ENCODE measurements around the gene NLGN1.
A peak's percentile ranks its signal among the peaks of the same experiment; 100 is the strongest.
"Not testable (repeated sequence)": the region's sequence is repeated elsewhere in the genome, so short reads cannot be mapped to it uniquely, and the experiment has no call there.

NLGN1 gene

DNA sequence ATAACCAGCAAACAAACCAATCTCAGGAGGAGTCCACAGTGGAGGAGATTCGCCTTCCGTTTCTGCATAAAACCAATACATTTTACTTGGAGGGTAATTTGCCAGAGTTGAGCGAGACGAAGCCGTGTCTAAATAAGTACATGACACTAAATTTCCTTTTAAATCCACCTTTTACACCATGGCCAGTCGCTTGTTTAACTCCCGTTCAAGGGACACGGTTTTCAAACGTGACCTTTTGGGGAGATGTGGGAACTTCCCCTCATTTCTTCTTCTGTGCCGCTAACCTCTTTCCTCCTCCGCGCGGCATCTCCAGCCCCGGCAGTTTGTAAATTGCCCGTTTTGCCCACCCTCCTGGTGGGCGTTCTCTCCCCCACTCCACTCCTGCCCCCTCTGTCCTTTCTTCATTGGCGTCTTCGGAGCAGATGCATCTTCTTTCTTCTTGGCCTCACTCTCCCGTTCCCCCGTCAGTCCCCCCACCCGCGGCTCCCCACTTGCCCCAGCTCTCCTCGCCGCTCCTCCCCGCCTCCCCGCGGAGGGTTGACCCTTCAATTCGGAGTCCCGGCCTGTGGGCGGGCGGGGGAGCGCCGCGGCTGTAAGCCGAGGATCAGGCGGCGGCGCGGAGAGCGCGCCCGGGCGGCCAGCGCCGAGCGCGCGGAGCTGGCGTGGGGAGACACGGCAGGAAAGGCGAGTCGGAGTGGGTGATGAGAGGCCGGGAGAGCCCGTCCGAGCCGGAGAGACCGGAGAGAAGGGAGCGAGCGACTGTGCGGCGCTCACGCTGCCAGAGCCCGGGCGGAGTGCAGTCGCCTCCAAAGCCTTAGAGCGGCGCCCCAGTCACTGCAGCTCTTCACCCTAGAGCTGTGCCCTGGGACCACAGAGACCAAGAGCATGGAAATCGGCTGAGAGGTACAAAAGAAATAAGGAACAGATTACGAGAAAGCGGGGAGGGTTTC lies at the start of gene NLGN1:
Gene NLGN1 (plus strand): TSS at position 584 of the 950 bp plus-strand sequence.
- H3K4me1 Mint-ChIP-seq, result peaks cover 36% of the 10 kb centered on the region
- H3K9me3 Mint-ChIP-seq, result peaks cover 0 to 6% of the 10 kb centered on the region in 2 donors
- DNase-seq (no peak), ATAC-seq (no peak)
- peaks cover 67% of the 10 kb centered on the region for H3K27me3 Mint-ChIP-seq
- H3K27ac Mint-ChIP-seq, result no peak within 1 kb of the TSS
- peak within 1 kb of the TSS; percentile 70 to 73 for H3K4me3 Mint-ChIP-seq

DNA sequence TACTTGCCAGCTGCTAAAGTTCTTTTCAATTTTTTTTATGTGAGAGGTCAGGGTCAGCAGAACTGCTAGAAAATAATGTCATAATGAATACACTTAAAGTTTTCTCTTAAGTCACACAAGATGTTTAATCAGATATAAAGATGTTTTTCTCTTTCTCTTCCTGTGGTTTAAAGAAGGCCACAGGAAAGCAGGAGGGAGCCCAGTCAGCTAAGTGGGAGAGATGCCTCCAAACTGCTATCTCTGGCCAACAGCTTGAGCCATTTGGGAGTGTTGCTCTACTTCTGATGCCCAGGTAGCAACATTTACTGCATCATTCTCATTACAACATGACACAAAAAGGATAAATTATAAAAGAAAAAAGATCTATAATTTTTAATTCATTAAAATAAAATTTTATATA lies 45.7 kb upstream of the NLGN1 start:
- Mint-ChIP-seq H3K27me3 (no peaks in the 10 kb centered on the region), H3K4me3 (no peak overlapping the region), H3K27ac (no peak overlapping the region), H3K4me1 (no peaks in the 10 kb centered on the region), H3K9me3 (peaks cover 9 to 21% of the 10 kb centered on the region in 2 donors)
- DNase-seq (no peak), ATAC-seq (no peak)

DNA sequence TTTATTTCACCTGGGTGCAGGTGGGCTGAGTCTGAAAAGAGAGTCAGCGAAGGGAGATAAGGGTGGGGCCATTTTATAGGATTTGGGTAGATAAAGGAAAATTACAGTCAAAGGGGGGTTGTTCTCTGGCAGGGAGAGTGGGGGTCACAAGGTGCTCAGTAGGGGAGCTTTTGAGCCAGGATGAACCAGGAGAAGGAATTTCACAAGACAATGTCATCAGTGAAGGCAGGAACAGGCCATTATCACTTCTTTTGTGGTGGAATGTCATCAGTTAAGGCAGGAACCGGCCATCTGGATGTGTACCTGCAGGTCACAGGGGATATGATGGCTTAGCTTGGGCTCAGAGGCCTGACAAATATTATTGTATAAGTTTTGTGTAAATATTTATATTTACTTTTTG lies 44.4 kb upstream of the NLGN1 start:
- not testable (repeated sequence) for H3K4me1 Mint-ChIP-seq, ATAC-seq, H3K27ac Mint-ChIP-seq, H3K4me3 Mint-ChIP-seq, H3K27me3 Mint-ChIP-seq, DNase-seq
- H3K9me3 Mint-ChIP-seq, result peaks cover 9 to 21% of the 10 kb centered on the region in 2 donors

DNA sequence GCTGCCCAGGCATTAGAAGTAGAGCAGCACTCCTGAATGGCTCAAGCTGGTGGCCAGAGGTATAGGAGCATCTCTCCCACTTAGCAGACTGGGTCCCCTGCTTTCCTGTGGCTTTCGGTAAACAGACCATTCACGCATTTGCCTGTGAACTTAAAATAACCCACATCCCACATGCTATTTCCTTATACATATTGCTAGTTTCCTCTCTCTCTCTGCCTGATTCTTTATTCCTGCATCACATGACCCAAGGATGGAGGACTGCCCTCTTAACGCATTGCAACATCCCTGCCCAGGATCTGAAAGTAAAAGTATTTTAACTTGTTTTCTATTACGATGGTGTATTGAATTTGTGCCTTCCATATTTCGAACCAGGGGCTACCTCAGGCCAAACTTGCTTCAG lies 43.4 kb upstream of the NLGN1 start:
- ATAC-seq (no peak), DNase-seq (no peak)
- H3K4me1 Mint-ChIP-seq, result no peaks in the 10 kb centered on the region
- no peak overlapping the region for H3K27ac Mint-ChIP-seq
- no peaks in the 10 kb centered on the region for H3K27me3 Mint-ChIP-seq
- no peak overlapping the region for H3K4me3 Mint-ChIP-seq
- H3K9me3 Mint-ChIP-seq, result peaks cover 4 to 14% of the 10 kb centered on the region in 2 donors

DNA sequence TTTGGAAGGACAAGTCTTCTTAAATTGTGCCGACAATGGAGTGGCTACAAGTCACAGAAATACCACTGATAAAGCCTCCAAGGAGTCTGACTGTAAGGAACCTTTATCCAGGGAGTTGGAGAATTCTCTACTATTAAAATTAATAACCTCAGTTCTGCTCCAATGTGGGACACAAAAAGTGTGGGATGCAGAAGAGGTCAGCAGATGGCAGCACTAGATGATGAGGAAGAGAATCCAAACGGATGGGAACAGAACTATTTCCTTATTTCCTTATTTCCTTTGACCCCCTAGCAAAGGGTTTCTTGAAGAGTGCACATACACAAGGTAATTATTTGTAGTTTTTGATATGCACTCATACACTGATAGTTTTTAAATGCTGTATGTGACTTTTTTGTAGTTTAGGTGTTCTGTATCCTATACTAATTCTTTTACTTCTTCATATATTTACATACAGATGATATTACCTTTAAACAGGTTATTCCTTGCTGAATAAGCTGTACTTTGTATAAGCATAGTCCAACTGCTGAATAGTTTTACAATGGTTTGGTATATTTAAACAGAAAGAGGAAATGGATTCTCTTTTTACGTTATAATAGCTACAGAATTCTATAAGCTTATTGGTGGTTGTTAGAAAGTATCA lies 25.6 kb upstream of the NLGN1 start:
- no peak overlapping the region for H3K27ac Mint-ChIP-seq
- no peak for ATAC-seq
- H3K4me3 Mint-ChIP-seq, result no peak overlapping the region
- no peaks in the 10 kb centered on the region for H3K27me3 Mint-ChIP-seq
- DNase-seq, result no peak
- no peaks in the 10 kb centered on the region for H3K4me1 Mint-ChIP-seq
- no peaks in the 10 kb centered on the region for H3K9me3 Mint-ChIP-seq

DNA sequence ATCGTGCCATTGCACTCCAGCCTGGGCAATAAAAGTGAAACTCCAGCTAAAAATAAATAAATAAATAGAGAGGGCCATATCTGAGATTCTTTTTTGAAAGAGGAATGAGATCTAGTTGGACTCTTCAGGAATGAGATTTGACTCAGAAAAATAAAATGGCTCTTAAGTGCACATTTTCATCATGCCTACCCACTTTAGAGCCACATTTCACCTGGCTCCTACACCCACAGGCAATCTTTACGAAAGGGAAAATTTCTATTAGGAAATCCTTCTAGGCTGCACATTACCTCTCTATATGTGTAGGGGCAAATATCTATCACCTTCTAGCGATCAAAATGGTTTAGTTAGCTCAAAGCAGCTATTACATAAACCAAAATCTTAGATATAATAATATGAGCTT lies 16.9 kb upstream of the NLGN1 start:
- DNase-seq, result no peak
- H3K4me1 Mint-ChIP-seq, result no peaks in the 10 kb centered on the region
- no peak overlapping the region for H3K4me3 Mint-ChIP-seq
- H3K27me3 Mint-ChIP-seq, result no peaks in the 10 kb centered on the region
- no peak for ATAC-seq
- H3K9me3 Mint-ChIP-seq, result peaks cover 0 to 14% of the 10 kb centered on the region in 2 donors
- no peak overlapping the region for H3K27ac Mint-ChIP-seq

DNA sequence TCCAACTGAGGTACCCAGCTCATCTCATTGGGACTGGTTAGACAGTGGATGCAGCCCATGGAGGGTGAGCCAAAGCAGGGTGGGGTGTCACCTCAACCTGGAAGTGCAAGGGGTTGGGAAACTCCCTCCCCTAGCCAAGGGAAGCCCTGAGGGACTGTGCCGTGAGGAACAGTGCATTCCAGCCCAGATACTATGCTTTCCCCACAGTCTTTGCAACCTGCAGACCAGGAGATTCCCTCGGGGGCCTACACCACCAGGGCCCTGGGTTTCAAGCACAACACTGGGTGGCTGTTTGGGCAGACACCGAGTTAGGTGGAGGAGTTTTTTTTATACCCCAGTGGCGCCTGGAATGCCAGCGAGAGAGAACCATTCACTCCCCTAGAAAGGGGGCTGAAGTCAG lies 15.6 kb upstream of the NLGN1 start:
- H3K4me1 Mint-ChIP-seq, H3K4me3 Mint-ChIP-seq, ATAC-seq, H3K27ac Mint-ChIP-seq, H3K27me3 Mint-ChIP-seq, DNase-seq: not testable (repeated sequence)
- H3K9me3 Mint-ChIP-seq, result peaks cover 8 to 14% of the 10 kb centered on the region in 2 donors

DNA sequence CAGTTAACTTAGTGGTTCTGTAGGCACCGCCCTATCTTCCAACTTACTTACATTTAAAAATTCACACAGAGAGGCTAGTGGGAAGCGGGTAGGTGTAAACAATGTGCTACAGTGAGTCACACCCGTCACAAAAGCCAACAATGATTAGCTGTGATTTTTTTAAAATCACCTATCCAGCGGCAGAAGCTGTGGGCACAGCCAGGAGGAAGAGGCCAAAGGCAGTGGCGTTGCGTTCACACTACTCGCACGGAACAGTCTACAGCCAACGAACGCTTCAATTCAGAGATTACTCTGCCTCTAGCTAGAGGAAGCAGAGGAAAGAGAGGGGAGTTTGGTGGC lies 2.5 kb upstream of the NLGN1 start:
- Mint-ChIP-seq H3K27me3 (peaks cover 51% of the 10 kb centered on the region), H3K4me1 (peaks cover 36% of the 10 kb centered on the region), H3K4me3 (peak overlapping the region; percentile 73 to 86), H3K9me3 (no peaks in the 10 kb centered on the region), H3K27ac (no peak overlapping the region)
- peak; percentile 68 for ATAC-seq
- peak in 1 of 2 donors; percentile 17 for DNase-seq

DNA sequence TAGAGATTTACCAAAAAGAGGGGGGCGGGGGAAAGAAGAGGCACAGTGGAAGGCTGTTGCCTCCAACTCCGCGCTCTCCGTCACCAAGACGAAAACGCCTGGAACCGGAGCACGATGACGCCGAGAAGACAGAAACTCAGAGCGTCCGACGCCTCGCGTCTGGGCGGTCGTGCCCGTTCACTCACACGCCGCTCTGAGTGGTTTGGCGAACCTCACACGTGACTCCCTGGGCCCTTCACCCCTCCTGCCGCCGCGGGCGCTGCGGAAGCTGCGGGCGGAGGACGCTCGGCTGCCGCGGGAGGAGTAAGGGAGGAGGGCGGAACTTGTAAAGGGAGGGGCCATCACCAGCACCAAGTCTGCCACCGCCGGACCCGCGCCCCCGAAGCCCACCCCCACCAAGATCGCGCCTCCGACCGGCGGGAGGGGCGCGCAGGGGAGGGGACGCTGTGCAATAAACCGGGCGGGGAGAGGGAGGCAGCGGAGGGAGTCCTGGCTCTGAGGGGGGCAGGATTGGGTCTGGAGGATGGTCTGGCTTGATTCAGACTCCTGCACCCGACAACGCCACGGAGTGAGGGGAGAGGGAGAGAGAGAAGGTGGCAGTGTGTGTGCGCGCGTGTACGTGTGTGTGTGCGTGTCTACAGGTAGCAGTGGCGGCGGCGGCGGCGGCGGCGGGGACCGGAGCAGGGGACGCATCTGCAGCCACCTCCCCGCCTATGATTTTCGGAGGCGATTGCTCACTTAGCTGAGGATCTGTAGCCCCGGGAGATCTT lies 1.9 kb upstream of the NLGN1 start:
- Mint-ChIP-seq H3K4me1 (peaks cover 36% of the 10 kb centered on the region), H3K4me3 (peak overlapping the region; percentile 73 to 86), H3K27ac (peak overlapping the region in 1 of 2 donors; percentile 42), H3K9me3 (peaks cover 0 to 5% of the 10 kb centered on the region in 2 donors), H3K27me3 (peaks cover 57% of the 10 kb centered on the region)
- DNase-seq, result peak; percentile 39 to 63
- ATAC-seq, result peak; percentile 91

DNA sequence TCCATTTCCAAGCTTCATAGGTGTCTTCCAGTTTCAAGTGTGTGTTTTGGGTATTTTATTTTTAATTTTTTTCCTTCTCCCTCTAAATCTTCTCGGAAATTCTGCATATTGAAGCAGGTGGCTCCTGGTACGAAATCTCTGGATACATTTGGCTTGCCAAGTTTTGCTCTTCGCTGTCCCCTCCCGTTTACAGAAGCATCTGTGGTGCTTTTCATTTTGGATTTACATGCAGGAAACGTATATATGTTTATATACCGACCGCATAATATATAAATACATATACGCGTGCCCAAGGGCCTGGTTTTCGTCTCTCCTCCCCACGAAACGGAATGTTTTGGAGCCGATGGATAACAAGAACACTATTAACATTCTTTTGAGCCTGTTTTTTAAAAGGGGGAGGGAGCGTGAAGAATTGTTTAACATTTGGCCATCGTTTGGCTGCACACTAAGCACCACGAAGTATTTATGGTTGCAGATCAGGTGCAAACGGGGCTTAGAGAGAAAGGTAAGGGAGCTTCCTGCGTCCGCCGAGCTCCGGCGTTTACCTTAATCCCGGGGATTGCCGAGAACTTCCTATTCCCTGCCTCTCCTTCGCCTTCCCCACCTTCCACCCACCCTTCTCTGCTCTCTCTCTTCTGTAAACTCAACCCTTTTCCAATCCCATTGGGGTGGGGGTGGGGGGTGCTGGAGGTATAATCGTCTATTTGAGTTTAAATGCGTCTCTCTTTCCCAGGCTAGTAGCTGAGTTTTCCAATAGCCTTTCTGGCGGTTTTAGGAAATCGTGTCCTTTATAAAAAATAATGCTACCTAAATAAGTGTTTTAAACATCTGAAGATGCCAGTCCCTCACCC lies 1.1 kb upstream of the NLGN1 start:
- H3K9me3 Mint-ChIP-seq, result peaks cover 0 to 6% of the 10 kb centered on the region in 2 donors
- DNase-seq (no peak), ATAC-seq (no peak)
- no peak overlapping the region for H3K27ac Mint-ChIP-seq
- H3K4me1 Mint-ChIP-seq, result peaks cover 36% of the 10 kb centered on the region
- peaks cover 65% of the 10 kb centered on the region for H3K27me3 Mint-ChIP-seq
- peak overlapping the region; percentile 73 to 86 for H3K4me3 Mint-ChIP-seq

DNA sequence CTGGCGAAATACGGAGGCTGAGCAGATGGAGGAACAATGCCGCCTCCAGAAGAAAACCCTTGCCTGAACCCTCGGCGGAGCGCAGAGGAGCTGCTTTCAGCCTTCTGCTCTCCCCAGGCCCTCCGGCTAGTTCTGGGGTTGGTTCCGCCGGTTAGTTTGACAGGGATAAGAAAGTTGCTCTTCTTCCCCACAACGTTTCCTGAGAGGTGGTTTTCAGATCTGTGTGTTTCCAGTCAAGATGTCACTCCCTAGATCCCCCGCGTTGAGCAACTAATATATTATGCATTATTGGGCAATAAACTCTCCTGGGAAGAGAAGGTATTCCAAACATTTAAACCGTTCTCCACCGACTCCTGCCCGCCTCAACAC lies 551 bp downstream of the NLGN1 start:
- Mint-ChIP-seq H3K4me1 (peaks cover 36% of the 10 kb centered on the region), H3K9me3 (peaks cover 0 to 6% of the 10 kb centered on the region in 2 donors), H3K27ac (no peak overlapping the region), H3K27me3 (peaks cover 67% of the 10 kb centered on the region), H3K4me3 (peak overlapping the region in 1 of 2 donors; percentile 73)
- DNase-seq (no peak), ATAC-seq (no peak)

DNA sequence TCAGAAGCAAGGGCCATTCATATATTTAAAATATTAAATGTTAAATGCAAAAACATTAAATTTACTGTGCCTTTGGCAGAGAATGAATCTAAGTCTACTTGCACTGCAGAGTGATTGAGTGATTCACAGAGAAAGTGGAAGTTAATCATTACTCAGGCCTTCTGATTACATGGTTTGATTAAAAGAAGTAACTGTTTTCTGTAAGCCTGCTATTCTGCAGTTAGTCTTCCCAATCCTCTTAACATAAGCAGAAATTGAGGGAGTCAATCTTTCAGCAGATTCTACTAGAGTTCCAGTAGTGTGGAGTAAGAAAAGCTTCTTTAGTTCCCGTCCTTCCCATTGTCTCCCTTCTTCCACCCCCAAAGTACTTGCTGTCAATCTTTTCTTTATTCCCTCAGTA lies 1.5 kb downstream of the NLGN1 start:
- Mint-ChIP-seq H3K4me1 (peaks cover 36% of the 10 kb centered on the region), H3K9me3 (peaks cover 0 to 6% of the 10 kb centered on the region in 2 donors), H3K27ac (no peak overlapping the region), H3K4me3 (no peak overlapping the region), H3K27me3 (peaks cover 67% of the 10 kb centered on the region)
- DNase-seq (no peak), ATAC-seq (no peak)

DNA sequence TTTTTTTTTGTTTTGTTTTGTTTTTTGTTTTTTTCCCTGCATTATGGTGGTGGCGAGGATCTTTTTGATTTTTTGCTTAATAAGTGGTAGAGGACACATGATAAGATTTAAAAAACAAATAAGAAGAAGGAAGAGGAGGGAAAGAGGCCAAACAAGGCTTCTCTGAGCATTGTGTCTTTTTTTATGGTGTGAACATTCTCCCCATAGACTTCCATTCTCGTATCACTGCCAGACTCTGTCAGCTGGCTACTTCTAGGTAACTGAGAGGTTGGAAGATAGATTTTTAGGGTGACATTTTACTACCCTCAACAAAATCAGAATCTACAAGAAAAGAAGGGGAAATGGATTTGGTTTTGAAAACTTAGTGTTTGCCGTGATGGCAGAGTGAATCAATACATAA lies 3.8 kb downstream of the NLGN1 start:
- peaks cover 47% of the 10 kb centered on the region for H3K27me3 Mint-ChIP-seq
- no peak for DNase-seq
- no peak overlapping the region for H3K27ac Mint-ChIP-seq

DNA sequence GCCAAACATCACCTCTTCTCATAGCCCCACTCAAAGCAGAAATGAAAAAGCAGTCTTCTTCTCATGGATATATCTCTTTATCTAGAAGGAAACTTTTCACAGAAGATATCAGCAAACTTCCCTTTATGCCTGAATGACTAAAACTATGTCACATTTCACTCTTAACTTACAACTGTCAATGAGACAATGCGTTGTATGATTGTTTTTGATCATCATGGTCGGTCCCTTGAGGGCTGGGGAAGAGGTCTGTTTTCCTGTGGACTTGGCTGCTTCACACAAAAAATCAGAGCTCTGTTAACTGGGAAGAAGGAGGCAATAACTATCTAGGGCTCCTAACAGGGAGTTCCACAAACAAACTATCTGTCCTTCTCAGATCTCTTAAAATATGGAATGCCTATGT lies 5.1 kb downstream of the NLGN1 start:
- H3K27me3 Mint-ChIP-seq, result peaks cover 34% of the 10 kb centered on the region
- H3K9me3 Mint-ChIP-seq, result peaks cover 0 to 6% of the 10 kb centered on the region in 2 donors
- peaks cover 5% of the 10 kb centered on the region for H3K4me1 Mint-ChIP-seq
- H3K27ac Mint-ChIP-seq, result no peak overlapping the region
- no peak overlapping the region for H3K4me3 Mint-ChIP-seq
- DNase-seq (no peak), ATAC-seq (no peak)

More for the DNA sequence above, 3.8 kb downstream of the NLGN1 start:
- peaks cover 0 to 6% of the 10 kb centered on the region in 2 donors for H3K9me3 Mint-ChIP-seq
- H3K4me1 Mint-ChIP-seq, result peaks cover 18% of the 10 kb centered on the region
- no peak for ATAC-seq
- no peak overlapping the region for H3K4me3 Mint-ChIP-seq

DNA sequence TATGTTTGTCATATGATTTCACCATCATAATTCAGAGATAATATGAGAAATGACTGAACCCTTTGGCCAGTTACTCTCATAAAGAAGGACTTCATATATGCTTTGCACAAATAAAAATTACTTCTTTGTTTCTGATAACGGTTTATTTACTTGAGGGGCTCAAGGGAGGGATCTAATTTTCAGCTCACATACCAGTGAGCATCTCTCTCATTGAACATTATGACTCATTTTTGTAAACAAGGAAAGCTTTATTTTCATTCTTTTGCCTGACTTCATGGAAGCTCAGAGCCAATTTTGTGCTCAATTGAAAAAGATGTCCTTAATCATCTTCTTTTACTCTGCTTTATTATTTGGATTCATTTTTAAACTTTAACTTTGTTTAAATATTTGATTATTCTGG lies 5.8 kb downstream of the NLGN1 start:
- DNase-seq (no peak), ATAC-seq (no peak)
- Mint-ChIP-seq H3K9me3 (peaks cover 0 to 6% of the 10 kb centered on the region in 2 donors), H3K4me1 (peaks cover 1% of the 10 kb centered on the region), H3K27ac (no peak overlapping the region), H3K4me3 (no peak overlapping the region), H3K27me3 (peaks cover 27% of the 10 kb centered on the region)

Data from stimulated activated naive CD8-positive, alpha-beta T cell treated with anti-CD3 and anti-CD28 coated beads, Interleukin-15, amount 100 ng/mL, for 72 hours (primary cell).